B cell (primary cell): Measurements from ENCODE around the gene AOPEP.

Experiments used
- EZH2 ChIP-seq: IDR thresholded peaks from 2 replicates; pipeline ENCODE4 v1.6.1; 2012; ENCODE audit warnings: borderline replicate concordance, low read depth, mild to moderate bottlenecking, moderate library complexity, low read length; ENCODE audit not compliant: insufficient read depth, poor library complexity, severe bottlenecking
- TF ChIP-seq, protein P1 (sequence below): fragments of 200-600 bp; IDR thresholded peaks from one replicate; pipeline ENCODE4 v1.8.0; 2022; ENCODE audit warnings: antibody characterized with exemption, mild to moderate bottlenecking

DNA sequence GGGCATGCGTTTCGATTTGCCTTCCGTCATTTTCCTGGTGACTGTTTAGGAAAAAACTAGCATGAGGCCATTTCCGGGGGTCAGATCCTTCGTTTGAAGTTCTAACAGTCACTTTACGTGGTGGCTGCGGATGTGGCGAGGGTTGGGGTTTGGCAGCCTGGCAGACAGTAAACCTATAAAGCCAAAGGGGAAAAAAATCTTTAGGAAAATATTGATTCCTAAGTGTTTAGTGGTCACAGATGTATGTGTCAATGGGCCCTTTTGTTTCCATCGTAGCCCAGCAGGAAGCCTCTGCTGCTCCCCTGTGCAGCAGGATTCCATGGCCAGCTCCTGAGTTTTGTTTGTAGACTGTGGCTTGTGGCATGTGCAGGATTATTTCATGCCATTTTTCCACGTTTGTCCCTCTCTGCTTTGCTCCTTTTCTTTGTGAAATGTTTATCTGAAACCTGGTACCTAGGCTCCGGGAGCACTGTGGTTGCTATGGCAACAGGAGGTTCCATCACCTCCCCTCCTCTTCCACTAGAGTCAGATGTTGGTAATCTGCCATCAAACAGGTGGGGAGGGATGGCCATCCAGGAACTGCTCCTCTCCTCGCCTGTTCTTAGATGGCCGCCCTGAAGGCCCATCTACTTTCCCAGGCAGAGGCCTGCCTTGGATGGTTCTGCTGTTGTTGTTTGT is 202.3 kb downstream of the AOPEP start:
- TF ChIP-seq, protein P1, sequence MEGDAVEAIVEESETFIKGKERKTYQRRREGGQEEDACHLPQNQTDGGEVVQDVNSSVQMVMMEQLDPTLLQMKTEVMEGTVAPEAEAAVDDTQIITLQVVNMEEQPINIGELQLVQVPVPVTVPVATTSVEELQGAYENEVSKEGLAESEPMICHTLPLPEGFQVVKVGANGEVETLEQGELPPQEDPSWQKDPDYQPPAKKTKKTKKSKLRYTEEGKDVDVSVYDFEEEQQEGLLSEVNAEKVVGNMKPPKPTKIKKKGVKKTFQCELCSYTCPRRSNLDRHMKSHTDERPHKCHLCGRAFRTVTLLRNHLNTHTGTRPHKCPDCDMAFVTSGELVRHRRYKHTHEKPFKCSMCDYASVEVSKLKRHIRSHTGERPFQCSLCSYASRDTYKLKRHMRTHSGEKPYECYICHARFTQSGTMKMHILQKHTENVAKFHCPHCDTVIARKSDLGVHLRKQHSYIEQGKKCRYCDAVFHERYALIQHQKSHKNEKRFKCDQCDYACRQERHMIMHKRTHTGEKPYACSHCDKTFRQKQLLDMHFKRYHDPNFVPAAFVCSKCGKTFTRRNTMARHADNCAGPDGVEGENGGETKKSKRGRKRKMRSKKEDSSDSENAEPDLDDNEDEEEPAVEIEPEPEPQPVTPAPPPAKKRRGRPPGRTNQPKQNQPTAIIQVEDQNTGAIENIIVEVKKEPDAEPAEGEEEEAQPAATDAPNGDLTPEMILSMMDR: no peak
- no peak for TF ChIP-seq EZH2
